MM.1S (cell line): ENCODE measurements around the gene ACTR1B.

ENCODE experiments used
- EZH2 ChIP-seq: fragments of 300-600 bp; sonication (generic); optimal IDR thresholded peaks from 2 replicates; pipeline ENCODE3; 2017; ENCODE audit warnings: low read depth, mild to moderate bottlenecking, antibody characterized with exemption, low read length, mixed read lengths
- EZH2phosphoT487 ChIP-seq: fragments of 300-600 bp; sonication (generic); IDR thresholded peaks from 2 replicates; pipeline ENCODE4 v1.6.1; 2018; ENCODE audit warnings: antibody characterized with exemption, low read length
- TF ChIP-seq, protein P1 (sequence below): fragments of 300-600 bp; sonication (generic); IDR thresholded peaks from 2 replicates; pipeline ENCODE4 v1.5.1; 2016; ENCODE audit warnings: antibody characterized with exemption, low read length, mixed read lengths

- TF ChIP-seq, protein P1, sequence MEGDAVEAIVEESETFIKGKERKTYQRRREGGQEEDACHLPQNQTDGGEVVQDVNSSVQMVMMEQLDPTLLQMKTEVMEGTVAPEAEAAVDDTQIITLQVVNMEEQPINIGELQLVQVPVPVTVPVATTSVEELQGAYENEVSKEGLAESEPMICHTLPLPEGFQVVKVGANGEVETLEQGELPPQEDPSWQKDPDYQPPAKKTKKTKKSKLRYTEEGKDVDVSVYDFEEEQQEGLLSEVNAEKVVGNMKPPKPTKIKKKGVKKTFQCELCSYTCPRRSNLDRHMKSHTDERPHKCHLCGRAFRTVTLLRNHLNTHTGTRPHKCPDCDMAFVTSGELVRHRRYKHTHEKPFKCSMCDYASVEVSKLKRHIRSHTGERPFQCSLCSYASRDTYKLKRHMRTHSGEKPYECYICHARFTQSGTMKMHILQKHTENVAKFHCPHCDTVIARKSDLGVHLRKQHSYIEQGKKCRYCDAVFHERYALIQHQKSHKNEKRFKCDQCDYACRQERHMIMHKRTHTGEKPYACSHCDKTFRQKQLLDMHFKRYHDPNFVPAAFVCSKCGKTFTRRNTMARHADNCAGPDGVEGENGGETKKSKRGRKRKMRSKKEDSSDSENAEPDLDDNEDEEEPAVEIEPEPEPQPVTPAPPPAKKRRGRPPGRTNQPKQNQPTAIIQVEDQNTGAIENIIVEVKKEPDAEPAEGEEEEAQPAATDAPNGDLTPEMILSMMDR, result no peak
- TF ChIP-seq EZH2phosphoT487 (no peak), EZH2 (no peak)
Observed at GRCh38 chr2:97711394-97711711, 47.5 kb upstream of the ACTR1B start.
